ENCODE measurements around the gene ZSCAN22. TPM values are rescaled to one million over a fixed set of nuclear protein-coding genes. Genes with fewer than 3 reads are reported as not detected.

Gene ZSCAN22
- total and polyA plus RNA-seq, 2 of the 13 experiments (the other 11 are each of a cell fraction or from before 2014, with no cell fraction given) = 2.5 to 3.5 TPM

- no peak for TF ChIP-seq ADNP (CRISPR knock-in tag; IDR thresholded peaks at IDR 0.05)
- TF ChIP-seq REST (IDR thresholded peaks at IDR 0.05; ENCODE audit: borderline replicate concordance in 1 of 2, low read depth in 1 of 2, low read length in 2 of 2) = 0 out of 4 replicates have a peak, but pooled peaks of 1 of the 2 experiments have one; percentile 17
- no peak for TF ChIP-seq SIX1 (CRISPR knock-in tag; IDR thresholded peaks at IDR 0.05; ENCODE audit: borderline replicate concordance)
- TF ChIP-seq FOXP1 (IDR thresholded peaks at IDR 0.05) = no peak
- TF ChIP-seq FOXP1 (CRISPR knock-in tag; IDR thresholded peaks at IDR 0.05) = peak; percentile 44; the same call in 1 of the 2 replicates
- TF ChIP-seq, protein P1, sequence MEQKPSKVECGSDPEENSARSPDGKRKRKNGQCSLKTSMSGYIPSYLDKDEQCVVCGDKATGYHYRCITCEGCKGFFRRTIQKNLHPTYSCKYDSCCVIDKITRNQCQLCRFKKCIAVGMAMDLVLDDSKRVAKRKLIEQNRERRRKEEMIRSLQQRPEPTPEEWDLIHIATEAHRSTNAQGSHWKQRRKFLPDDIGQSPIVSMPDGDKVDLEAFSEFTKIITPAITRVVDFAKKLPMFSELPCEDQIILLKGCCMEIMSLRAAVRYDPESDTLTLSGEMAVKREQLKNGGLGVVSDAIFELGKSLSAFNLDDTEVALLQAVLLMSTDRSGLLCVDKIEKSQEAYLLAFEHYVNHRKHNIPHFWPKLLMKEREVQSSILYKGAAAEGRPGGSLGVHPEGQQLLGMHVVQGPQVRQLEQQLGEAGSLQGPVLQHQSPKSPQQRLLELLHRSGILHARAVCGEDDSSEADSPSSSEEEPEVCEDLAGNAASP (CRISPR knock-in tag; IDR thresholded peaks at IDR 0.05; ENCODE audit: borderline replicate concordance) = peak; percentile 48; the same call in 1 of the 2 replicates
- peak; percentile 84 for TF ChIP-seq NR2C2 (CRISPR knock-in tag; IDR thresholded peaks at IDR 0.05; ENCODE audit: borderline replicate concordance)
- TF ChIP-seq ZNF609 (CRISPR knock-in tag; IDR thresholded peaks at IDR 0.05; ENCODE audit: borderline replicate concordance) = peak; percentile 45; the same call in 1 of the 2 replicates
- TF ChIP-seq, protein P2, sequence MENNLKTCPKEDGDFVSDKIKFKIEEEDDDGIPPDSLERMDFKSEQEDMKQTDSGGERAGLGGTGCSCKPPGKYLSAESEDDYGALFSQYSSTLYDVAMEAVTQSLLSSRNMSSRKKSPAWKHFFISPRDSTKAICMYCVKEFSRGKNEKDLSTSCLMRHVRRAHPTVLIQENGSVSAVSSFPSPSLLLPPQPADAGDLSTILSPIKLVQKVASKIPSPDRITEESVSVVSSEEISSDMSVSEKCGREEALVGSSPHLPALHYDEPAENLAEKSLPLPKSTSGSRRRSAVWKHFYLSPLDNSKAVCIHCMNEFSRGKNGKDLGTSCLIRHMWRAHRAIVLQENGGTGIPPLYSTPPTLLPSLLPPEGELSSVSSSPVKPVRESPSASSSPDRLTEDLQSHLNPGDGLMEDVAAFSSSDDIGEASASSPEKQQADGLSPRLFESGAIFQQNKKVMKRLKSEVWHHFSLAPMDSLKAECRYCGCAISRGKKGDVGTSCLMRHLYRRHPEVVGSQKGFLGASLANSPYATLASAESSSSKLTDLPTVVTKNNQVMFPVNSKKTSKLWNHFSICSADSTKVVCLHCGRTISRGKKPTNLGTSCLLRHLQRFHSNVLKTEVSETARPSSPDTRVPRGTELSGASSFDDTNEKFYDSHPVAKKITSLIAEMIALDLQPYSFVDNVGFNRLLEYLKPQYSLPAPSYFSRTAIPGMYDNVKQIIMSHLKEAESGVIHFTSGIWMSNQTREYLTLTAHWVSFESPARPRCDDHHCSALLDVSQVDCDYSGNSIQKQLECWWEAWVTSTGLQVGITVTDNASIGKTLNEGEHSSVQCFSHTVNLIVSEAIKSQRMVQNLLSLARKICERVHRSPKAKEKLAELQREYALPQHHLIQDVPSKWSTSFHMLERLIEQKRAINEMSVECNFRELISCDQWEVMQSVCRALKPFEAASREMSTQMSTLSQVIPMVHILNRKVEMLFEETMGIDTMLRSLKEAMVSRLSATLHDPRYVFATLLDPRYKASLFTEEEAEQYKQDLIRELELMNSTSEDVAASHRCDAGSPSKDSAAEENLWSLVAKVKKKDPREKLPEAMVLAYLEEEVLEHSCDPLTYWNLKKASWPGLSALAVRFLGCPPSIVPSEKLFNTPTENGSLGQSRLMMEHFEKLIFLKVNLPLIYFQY (CRISPR knock-in tag; IDR thresholded peaks at IDR 0.05; ENCODE audit: borderline replicate concordance) = peak; percentile 26; the same call in 1 of the 2 replicates
- TF ChIP-seq ZNF501 (CRISPR knock-in tag; IDR thresholded peaks at IDR 0.05) = 0 out of 2 replicates have a peak, but pooled peaks have one; percentile 12
- TF ChIP-seq TEAD3 (CRISPR knock-in tag; optimal IDR thresholded peaks at IDR 0.05; ENCODE audit: borderline replicate concordance) = peak; percentile 25
- TF ChIP-seq, protein P3, sequence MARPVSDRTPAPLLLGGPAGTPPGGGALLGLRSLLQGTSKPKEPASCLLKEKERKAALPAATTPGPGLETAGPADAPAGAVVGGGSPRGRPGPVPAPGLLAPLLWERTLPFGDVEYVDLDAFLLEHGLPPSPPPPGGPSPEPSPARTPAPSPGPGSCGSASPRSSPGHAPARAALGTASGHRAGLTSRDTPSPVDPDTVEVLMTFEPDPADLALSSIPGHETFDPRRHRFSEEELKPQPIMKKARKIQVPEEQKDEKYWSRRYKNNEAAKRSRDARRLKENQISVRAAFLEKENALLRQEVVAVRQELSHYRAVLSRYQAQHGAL (CRISPR knock-in tag; IDR thresholded peaks at IDR 0.05; ENCODE audit: not compliant biosample characterization) = no peak
These were observed 26.2 kb downstream of the ZSCAN22 start, which contains the start of gene A1BG (continued) for GRCh38 chr19:58352760-58353671.
